B cell (primary cell): ENCODE measurements around the gene RC3H2. TPM values are rescaled to one million over a fixed set of nuclear protein-coding genes. Genes with fewer than 3 reads are reported as not detected.

ENCODE experiments used
- ATAC-seq: fragments of 200-7000 bp; cut with Tn5 transposase; one replicate; pipeline ENCODE4 v1.10.0; 2021; ENCODE audit warnings: low read depth, mild to moderate bottlenecking, moderate number of reproducible peaks, moderate library complexity
- CTCF ChIA-PET: fragments of 350-600 bp; sonication (Branson Sonifier 250); formaldehyde crosslinking; loops from one replicate; lab custom pipeline; 2021; ENCODE audit warnings: antibody characterized with exemption, inconsistent platforms; lab: Charles Lee
- POLR2A ChIA-PET: fragments of 350-600 bp; sonication (Branson Sonifier 250); formaldehyde crosslinking; loops from one replicate; lab custom pipeline; 2021; ENCODE audit warnings: antibody characterized with exemption; lab: Charles Lee
- DNase-seq: peaks from one replicate; pipeline ENCODE4 v3.0.0; 2013
- H2AFZ ChIP-seq: 2 replicates; pipeline ENCODE4 v1.6.1; 2012; ENCODE audit warnings: mild to moderate bottlenecking, low read depth, low read length; ENCODE audit not compliant: insufficient read depth, poor library complexity, severe bottlenecking
- H3K27ac ChIP-seq, 2 donors: 1 replicate in 1 of 2; 2 replicates in 1 of 2; pipeline ENCODE4 v1.5.1; 2012 to 2013; ENCODE audit warnings: low read length in 2 of 2, mild to moderate bottlenecking in 2 of 2, moderate library complexity in 1 of 2
- H3K27me3 ChIP-seq, 4 experiments: fragments of 200-600 bp in 1 of 4; sonication (generic) in 1 of 4; replicated peaks in 1 of 4; 1 replicate in 2 of 4; 2 replicates in 2 of 4; pipeline versions ENCODE4 v1.6.1 to v1.7.0; 2013 to 2016; ENCODE audit warnings: low read length in 3 of 4, mild to moderate bottlenecking in 2 of 4, mixed read lengths in 1 of 4, moderate library complexity in 1 of 4; ENCODE audit not compliant: insufficient read depth in 4 of 4, control insufficient read depth in 3 of 4; ENCODE audit errors: control extremely low read depth in 1 of 4
- H3K36me3 ChIP-seq, 2 experiments: replicated peaks in 1 of 2; 1 replicate in 1 of 2; 2 replicates in 1 of 2; pipeline versions ENCODE4 v1.6.1 to v1.7.1; 2013; ENCODE audit warnings: low read length in 1 of 2; ENCODE audit not compliant: insufficient read depth in 2 of 2, control insufficient read depth in 1 of 2; ENCODE audit errors: control extremely low read depth in 1 of 2, extremely low read depth in 1 of 2
- H3K4me1 ChIP-seq, 2 donors: fragments of 200-600 bp in 1 of 2; sonication (generic) in 1 of 2; 1 replicate in 1 of 2; 2 replicates in 1 of 2; pipeline versions ENCODE4 v1.5.1 to v1.6.1; 2013 to 2017; ENCODE audit warnings: low read length in 2 of 2; ENCODE audit not compliant: control insufficient read depth in 2 of 2, insufficient read depth in 2 of 2
- H3K4me2 ChIP-seq: replicated peaks from 2 replicates; pipeline ENCODE3; 2012; ENCODE audit warnings: mild to moderate bottlenecking, low read depth, low read length; ENCODE audit not compliant: poor library complexity, severe bottlenecking
- H3K4me3 ChIP-seq, 5 experiments: fragments of 200-600 bp in 1 of 5; sonication (generic) in 1 of 5; 1 replicate in 3 of 5; 2 replicates in 2 of 5; pipeline versions ENCODE4 v1.5.1 to v1.7.0; 2011 to 2016; ENCODE audit warnings: low read length in 4 of 5, mild to moderate bottlenecking in 4 of 5, low read depth in 2 of 5, control low read depth in 1 of 5, moderate library complexity in 1 of 5; ENCODE audit not compliant: insufficient read depth in 1 of 5; ENCODE audit errors: control extremely low read depth in 1 of 5, extremely low read depth in 1 of 5
- H3K79me2 ChIP-seq: fragments of 200-600 bp; sonication (generic); one replicate; pipeline ENCODE4 v1.6.0; 2016; ENCODE audit warnings: low read length; ENCODE audit not compliant: control insufficient read depth, insufficient read depth
- H3K9ac ChIP-seq: fragments of 200-600 bp; sonication (generic); 2 replicates; pipeline ENCODE4 v1.6.1; 2017; ENCODE audit warnings: mild to moderate bottlenecking, low read length, moderate library complexity
- H3K9me3 ChIP-seq, 3 donors: one replicate each; pipeline versions ENCODE4 v1.6.1 to v1.7.1; 2013; ENCODE audit warnings: low read length in 2 of 3; ENCODE audit not compliant: control insufficient read depth in 2 of 3, insufficient read depth in 1 of 3; ENCODE audit errors: control extremely low read depth in 1 of 3
- H4K20me1 ChIP-seq: 2 replicates; pipeline ENCODE4 v1.6.0; 2012; ENCODE audit warnings: mild to moderate bottlenecking, low read length; ENCODE audit not compliant: insufficient read depth, control insufficient read depth, poor library complexity, severe bottlenecking
- H3K27ac Mint-ChIP-seq: one replicate; pipeline ENCODE4 v1.8.0; 2021; ENCODE audit warnings: mixed read lengths
- H3K27me3 Mint-ChIP-seq: one replicate; pipeline ENCODE4 v1.8.0; 2021; ENCODE audit warnings: mixed read lengths
- H3K4me1 Mint-ChIP-seq: one replicate; pipeline ENCODE4 v1.8.0; 2021; ENCODE audit warnings: mixed read lengths
- H3K4me3 Mint-ChIP-seq: one replicate; pipeline ENCODE4 v1.8.0; 2021; ENCODE audit warnings: mixed read lengths
- H3K9me3 Mint-ChIP-seq: one replicate; pipeline ENCODE4 v1.8.0; 2022; ENCODE audit warnings: mixed read lengths; ENCODE audit not compliant: insufficient read depth
- CTCF ChIP-seq: fragments of 200-600 bp; IDR thresholded peaks from one replicate; pipeline ENCODE4 v1.8.0; 2022; ENCODE audit warnings: antibody characterized with exemption, mild to moderate bottlenecking
- WGBS: methylation state at CpG from one replicate; pipeline ENCODE4 v1.1.5; 2013; ENCODE audit warnings: missing lambda C conversion rate; ENCODE audit not compliant: insufficient coverage; 5-methylcytosine and 5-hydroxymethylcytosine counted together
- intact Hi-C: fragments of 100-400 bp; cut with micrococcal nuclease; formaldehyde crosslinking; loops from one replicate; pipeline ENCODE4 v1.10.0; 2022
- polyA plus RNA-seq: library from polyadenylated mRNA; depleted of rRNA; stranded (reverse); fragments of >200 nt; gene quantifications from 2 replicates; pipeline ENCODE4 v1.2.3, GENCODE V29; 2012
- small RNA-seq: library from RNA; depleted of rRNA; stranded (forward); fragments of <200 nt; gene quantifications from one replicate; pipeline ENCODE3, GENCODE V24; 2012; ENCODE audit warnings: low replicate concordance, low read depth; ENCODE audit not compliant: insufficient read length
- total RNA-seq, 2 donors: library from RNA; stranded (reverse); fragments of 120-200 nt in 1 of 2; gene quantifications; 1 replicate in 1 of 2; 2 replicates in 1 of 2; pipeline versions ENCODE4 v1.2.3 to v1.2.4, GENCODE V29; 2013 to 2022

Gene RC3H2
- total and polyA plus RNA-seq, 2 donors (not counting 1 experiment from before 2014, with no cell fraction given), result 17.2 to 74.4 TPM

GRCh38 chr9:122797316-122798063 is 107.7 kb downstream of the RC3H2 start:
- ChIA-PET POLR2A (no interaction called here), CTCF (no interaction called here)
- Mint-ChIP-seq H3K27ac (no peak overlapping the region), H3K27me3 (no peaks in the 10 kb centered on the region), H3K9me3 (no peaks in the 10 kb centered on the region), H3K4me3 (no peak overlapping the region), H3K4me1 (peaks cover 7% of the 10 kb centered on the region)
- Histone ChIP-seq H3K27me3 (no peaks in the 10 kb centered on the region), H3K9me3 (no peaks in the 10 kb centered on the region), H3K4me1 (no peaks in the 10 kb centered on the region), H4K20me1 (no peaks in the 10 kb centered on the region), H3K36me3 (no peaks in the 10 kb centered on the region), H3K9ac (no peak overlapping the region), H2AFZ (no peak overlapping the region), H3K4me3 (no peak overlapping the region), H3K4me2 (no peak overlapping the region), H3K27ac (no peak overlapping the region), H3K79me2 (no peaks in the 10 kb centered on the region)
- WGBS, result 87% methylated on average over 6 of the region's 6 CpGs
- ATAC-seq (no peak), DNase-seq (no peak)
- TF ChIP-seq CTCF, result no peak
- intact Hi-C loops, result no loop called here

Small RNAs within 50 kb of the gene (small RNA-seq; reads per million reads assigned to genes)
- gene RNY1P15, result not detected
- gene SNORD90, result 4,326 reads per million, percentile 99 among the genes with 10 or more reads in this experiment

Other genes with a start within 250 kb of the RC3H2 start
- gene OR1B1, start 247.7 kb downstream of the RC3H2 start, total RNA-seq, result not detected in 2 replicates
- 0.29 TPM in 1 of 2 replicates, not detected in the other for gene OR1B1, start 247.7 kb downstream of the RC3H2 start, polyA plus RNA-seq
- not detected in 2 replicates for gene OR1L1, start 243.6 kb downstream of the RC3H2 start, total RNA-seq
- gene OR1L1, start 243.6 kb downstream of the RC3H2 start, polyA plus RNA-seq, result not detected in 2 replicates
- not detected in 2 replicates for gene OR1L3, start 230.2 kb downstream of the RC3H2 start, total RNA-seq
- not detected in 2 replicates for gene OR1L3, start 230.2 kb downstream of the RC3H2 start, polyA plus RNA-seq
- gene OR1L4, start 181.4 kb downstream of the RC3H2 start, total RNA-seq, result not detected in 2 replicates
- not detected in 2 replicates for gene OR1L4, start 181.4 kb downstream of the RC3H2 start, polyA plus RNA-seq
- not detected in 2 replicates for gene OR1L6, start 163.1 kb downstream of the RC3H2 start, total RNA-seq
- gene OR1L6, start 163.1 kb downstream of the RC3H2 start, polyA plus RNA-seq, result not detected in 2 replicates
- not detected in 2 replicates for gene OR5C1, start 116.4 kb downstream of the RC3H2 start, total RNA-seq
- gene OR5C1, start 116.4 kb downstream of the RC3H2 start, polyA plus RNA-seq, result not detected in 2 replicates
- gene OR1K1, start 105.2 kb downstream of the RC3H2 start, total RNA-seq, result not detected in 2 replicates
- not detected in 2 replicates for gene OR1K1, start 105.2 kb downstream of the RC3H2 start, polyA plus RNA-seq
- gene PDCL, start 76.8 kb downstream of the RC3H2 start, total RNA-seq, result 15.8 and 19.4 TPM in 2 replicates
- gene PDCL, start 76.8 kb downstream of the RC3H2 start, polyA plus RNA-seq, result 2.7 and 4.3 TPM in 2 replicates
- 18.9 and 19.9 TPM in 2 replicates for gene ZBTB6, start 8.0 kb upstream of the RC3H2 start, total RNA-seq
- gene ZBTB6, start 8.0 kb upstream of the RC3H2 start, polyA plus RNA-seq, result 1.1 and 1.3 TPM in 2 replicates
- gene ZBTB26, start 26.2 kb upstream of the RC3H2 start, total RNA-seq, result 16.4 and 17.2 TPM in 2 replicates
- 4.7 and 5.8 TPM in 2 replicates for gene ZBTB26, start 26.2 kb upstream of the RC3H2 start, polyA plus RNA-seq
- gene RABGAP1, start 35.7 kb upstream of the RC3H2 start, total RNA-seq, result 79.7 and 81.0 TPM in 2 replicates
- 13.9 and 17.9 TPM in 2 replicates for gene RABGAP1, start 35.7 kb upstream of the RC3H2 start, polyA plus RNA-seq
- 2.3 and 2.5 TPM in 2 replicates for gene GPR21, start 128.3 kb upstream of the RC3H2 start, total RNA-seq
- 0.13 TPM in 1 of 2 replicates, not detected in the other for gene GPR21, start 128.3 kb upstream of the RC3H2 start, polyA plus RNA-seq